Measurements from ENCODE around the gene ARL2BP.
A peak's percentile ranks its signal among the peaks of the same experiment; 100 is the strongest.

The ARL2BP gene

GRCh38 chr16:57235128-57236021, 9.7 kb upstream of the ARL2BP start:
- DNase-seq, result peak; percentile 36

GRCh38 chr16:57236022-57236350, 9.1 kb upstream of the ARL2BP start:
- no peak for DNase-seq

- no peak for DNase-seq
These were observed 6.4 kb upstream of the ARL2BP start for GRCh38 chr16:57238682-57239081.

GRCh38 chr16:57239107-57239506, 6.0 kb upstream of the ARL2BP start:
- DNase-seq, result no peak

GRCh38 chr16:57240851-57241250, 4.2 kb upstream of the ARL2BP start:
- no peak for DNase-seq

- DNase-seq, result no peak
These were observed 2.4 kb upstream of the ARL2BP start for GRCh38 chr16:57242650-57243049.

- no peak for DNase-seq
These were observed 644 bp upstream of the ARL2BP start for GRCh38 chr16:57244463-57244766.

DNA sequence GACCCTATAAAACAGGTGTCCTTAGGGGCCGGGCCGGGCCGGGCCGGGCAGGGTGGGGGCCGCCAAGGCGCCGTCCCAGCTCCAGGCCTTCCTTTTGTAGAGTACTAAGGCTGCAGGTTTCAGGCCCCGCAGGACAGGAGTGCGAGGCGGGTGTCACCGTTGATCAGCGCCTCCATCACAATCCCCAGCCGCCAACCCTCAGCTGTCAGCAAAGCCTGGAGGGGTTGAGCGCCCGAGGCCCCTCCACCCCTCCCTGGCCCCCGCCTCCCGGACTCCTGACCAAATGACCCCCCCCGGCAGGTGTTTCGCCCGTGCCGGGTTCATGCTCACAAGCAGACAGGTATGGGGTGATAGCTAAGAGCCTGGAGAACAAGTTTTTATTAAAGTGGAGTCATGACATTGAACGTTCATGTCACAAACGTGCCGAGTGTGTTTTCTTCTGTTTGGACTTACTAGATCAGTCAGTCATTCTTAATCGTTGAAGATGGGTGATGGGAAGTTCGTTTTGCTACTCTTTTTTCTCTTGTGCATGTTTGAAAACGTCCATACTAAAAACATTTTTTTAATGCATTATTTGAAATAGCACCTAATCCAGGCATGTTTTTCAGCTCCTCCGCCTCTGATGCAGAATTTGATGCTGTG, 534 bp downstream of the ARL2BP start:
- peak; percentile 16 for DNase-seq

DNA sequence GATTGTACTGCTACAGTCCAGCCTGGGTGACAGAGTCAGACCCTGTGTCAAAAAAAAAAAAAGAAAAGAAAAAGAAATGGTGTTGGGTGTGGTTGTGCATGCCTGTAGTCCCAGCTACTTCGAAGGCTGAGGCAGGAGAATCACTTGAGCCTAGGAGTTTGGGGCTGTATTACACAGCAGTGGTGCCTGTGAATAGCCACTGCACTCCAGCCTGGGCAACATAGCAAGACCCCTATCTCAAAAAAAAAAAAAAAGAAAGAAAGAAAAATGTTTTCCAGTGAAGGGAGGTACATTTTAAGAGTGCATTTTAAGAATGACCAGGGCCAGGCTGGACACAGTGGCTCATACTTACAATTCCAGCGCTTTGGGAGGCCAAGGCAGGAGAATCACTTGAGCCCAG, 6.3 kb downstream of the ARL2BP start:
- DNase-seq, result no peak

- no peak for DNase-seq
These were observed 7.2 kb downstream of the ARL2BP start for GRCh38 chr16:57252148-57252721.

GRCh38 chr16:57253466-57253865, 8.4 kb downstream of the ARL2BP start:
- DNase-seq, result no peak

GRCh38 chr16:57255686-57256415, 10.8 kb downstream of the ARL2BP start:
- DNase-seq, result no peak

- no peak for DNase-seq
These were observed 11.7 kb downstream of the ARL2BP start for GRCh38 chr16:57256601-57257395.

GRCh38 chr16:57257455-57258070, 12.5 kb downstream of the ARL2BP start:
- no peak for DNase-seq

DNA sequence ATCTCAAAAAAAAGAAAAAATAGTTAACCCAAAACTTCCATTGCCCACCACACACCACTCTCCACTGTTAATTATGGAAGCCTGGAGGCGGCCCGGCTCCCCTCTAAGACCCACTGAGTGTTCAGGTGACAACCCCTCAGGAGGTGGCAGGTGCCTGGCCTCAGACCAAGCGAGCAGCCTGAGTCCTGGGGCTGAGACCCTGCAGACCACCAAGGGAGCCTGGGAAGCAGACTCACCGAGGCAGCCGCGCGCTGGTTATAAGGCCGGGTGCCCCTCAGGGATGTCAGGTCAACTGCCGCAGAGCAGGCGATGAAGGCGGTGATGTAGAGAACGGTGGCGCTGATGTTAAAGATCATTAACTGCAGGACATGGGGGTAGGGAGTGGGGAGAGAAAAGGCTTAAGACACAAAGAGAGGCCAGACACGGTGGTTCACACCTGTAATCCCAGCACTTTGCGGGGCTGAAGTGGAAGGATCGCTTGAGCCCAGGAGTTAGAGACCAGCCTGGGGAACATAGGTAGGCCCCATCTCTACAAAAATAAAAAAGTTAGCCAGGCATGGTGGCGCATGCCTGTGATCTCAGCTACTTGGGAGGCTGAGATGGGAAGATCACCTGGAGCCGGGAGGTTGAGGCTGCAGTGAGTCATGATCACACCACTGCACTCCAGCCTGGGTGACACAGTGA, 13.3 kb downstream of the ARL2BP start:
- no peak for DNase-seq

DNA sequence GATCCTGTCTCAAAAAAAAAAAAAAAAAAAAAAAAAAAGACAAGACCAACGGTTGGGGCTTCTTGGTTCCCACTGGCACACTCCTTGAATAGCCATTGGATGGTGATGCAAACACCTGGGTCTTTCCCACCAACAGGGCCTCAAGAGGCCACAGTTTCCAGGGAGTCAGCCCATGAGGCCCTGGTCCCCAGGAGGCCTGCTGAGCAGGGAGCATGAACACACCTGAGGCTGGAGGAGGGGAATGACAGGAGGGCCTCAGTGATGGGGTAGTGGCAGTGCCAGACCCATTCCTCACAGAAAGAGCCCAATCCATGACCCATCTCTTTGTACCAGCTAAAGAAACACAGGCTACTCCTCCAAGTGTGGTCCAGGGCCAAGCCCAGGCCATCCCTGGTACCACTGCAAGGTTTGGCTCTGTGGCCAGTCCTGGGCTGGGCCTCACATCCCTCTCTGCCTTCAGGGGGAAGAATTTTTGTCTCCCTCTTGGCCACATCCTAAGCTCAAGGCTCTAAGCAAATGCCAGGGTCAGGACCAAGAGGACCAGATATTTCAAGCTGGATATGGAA, 13.9 kb downstream of the ARL2BP start:
- no peak for DNase-seq

GRCh38 chr16:57260294-57260929, 15.4 kb downstream of the ARL2BP start:
- no peak for DNase-seq

DNA sequence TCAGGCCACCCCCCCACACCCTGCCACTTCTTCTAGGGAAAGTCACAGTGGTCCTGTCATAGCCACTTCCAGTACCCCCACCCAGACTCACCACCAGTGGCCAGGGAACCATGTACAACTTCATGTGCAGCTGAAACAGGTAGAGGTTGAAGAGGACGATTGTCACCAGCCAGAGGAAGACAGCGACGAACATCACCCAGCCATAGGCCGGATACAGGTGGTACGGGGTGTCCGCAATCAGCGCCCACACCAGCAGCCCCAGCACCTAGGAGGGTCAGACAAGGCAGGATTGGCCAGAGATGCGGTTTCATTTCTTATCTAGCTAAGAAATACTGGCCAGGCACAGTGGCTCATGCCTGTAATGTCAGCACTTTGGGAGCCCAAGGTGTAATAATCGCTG, 16.7 kb downstream of the ARL2BP start:
- no peak for DNase-seq

- no peak for DNase-seq
These were observed 17.9 kb downstream of the ARL2BP start for GRCh38 chr16:57262841-57263540.
